GM18520 (cell line): ENCODE measurements around the gene HAX1.

Experiments
- ATAC-seq: cut with Tn5 transposase; IDR thresholded peaks from one replicate; pipeline ENCODE4 v1.9.1; 2021; ENCODE audit not compliant: unreplicated experiment

The HAX1 gene

GRCh38 chr1:154324669-154325582 lies 52.5 kb downstream of the HAX1 start, which contains the start of gene ATP8B2:
ATP8B2 (plus strand) TSS chr1:154325525; CDS start chr1:154328142, 2,617 bp downstream.
- no peak for ATAC-seq
